ENCODE measurements around the gene IL12RB1.

The IL12RB1 gene

GRCh38 chr19:18086590-18087138 lies at the start of gene IL12RB1:
Gene IL12RB1, minus strand, starts transcription at chr19:18086934. Its CDS starts 111 bp downstream, at chr19:18086823.
- DNase-seq (ENCODE audit: low read depth): no peak

GRCh38 chr19:18135712-18136584 lies 49.2 kb upstream of the IL12RB1 start:
- no peak for DNase-seq (ENCODE audit: low read depth)

GRCh38 chr19:18131841-18132596 lies 45.3 kb upstream of the IL12RB1 start:
- DNase-seq (ENCODE audit: low read depth): no peak

- DNase-seq (ENCODE audit: low read depth): no peak
These were observed 43.9 kb upstream of the IL12RB1 start for GRCh38 chr19:18130523-18131242.

GRCh38 chr19:18128805-18129204 lies 42.1 kb upstream of the IL12RB1 start:
- DNase-seq (ENCODE audit: low read depth): no peak

- DNase-seq (ENCODE audit: low read depth): no peak
These were observed 41.3 kb upstream of the IL12RB1 start for GRCh38 chr19:18128044-18128443.

GRCh38 chr19:18126097-18126496 lies 39.4 kb upstream of the IL12RB1 start:
- DNase-seq (ENCODE audit: low read depth): no peak

GRCh38 chr19:18123819-18124218 lies 37.1 kb upstream of the IL12RB1 start:
- no peak for DNase-seq (ENCODE audit: low read depth)

GRCh38 chr19:18122860-18123795 lies 36.4 kb upstream of the IL12RB1 start:
- no peak for DNase-seq (ENCODE audit: low read depth)

GRCh38 chr19:18122424-18122823 lies 35.7 kb upstream of the IL12RB1 start:
- DNase-seq (ENCODE audit: low read depth): no peak

GRCh38 chr19:18121166-18121565 lies 34.4 kb upstream of the IL12RB1 start:
- no peak for DNase-seq (ENCODE audit: low read depth)

GRCh38 chr19:18120127-18120526 lies 33.4 kb upstream of the IL12RB1 start:
- DNase-seq (ENCODE audit: low read depth): no peak

- no peak for DNase-seq (ENCODE audit: low read depth)
These were observed 33.0 kb upstream of the IL12RB1 start for GRCh38 chr19:18119717-18120105.

GRCh38 chr19:18119013-18119716 lies 32.4 kb upstream of the IL12RB1 start:
- DNase-seq (ENCODE audit: low read depth): no peak

GRCh38 chr19:18118420-18119012 lies 31.8 kb upstream of the IL12RB1 start:
- DNase-seq (ENCODE audit: low read depth): no peak

GRCh38 chr19:18117692-18118378 lies 31.1 kb upstream of the IL12RB1 start:
- DNase-seq (ENCODE audit: low read depth): peak; percentile 60

- no peak for DNase-seq (ENCODE audit: low read depth)
These were observed 30.6 kb upstream of the IL12RB1 start for GRCh38 chr19:18117364-18117691.

- DNase-seq (ENCODE audit: low read depth): no peak
These were observed 27.7 kb upstream of the IL12RB1 start for GRCh38 chr19:18114483-18114882.

- DNase-seq (ENCODE audit: low read depth): no peak
These were observed 27.1 kb upstream of the IL12RB1 start for GRCh38 chr19:18113827-18114226.

All from stromal cell of bone marrow (primary cell).